Measurements from ENCODE around the gene MDC1.
A peak's percentile ranks its signal among the peaks of the same experiment; 100 is the strongest.

Gene MDC1

DNA sequence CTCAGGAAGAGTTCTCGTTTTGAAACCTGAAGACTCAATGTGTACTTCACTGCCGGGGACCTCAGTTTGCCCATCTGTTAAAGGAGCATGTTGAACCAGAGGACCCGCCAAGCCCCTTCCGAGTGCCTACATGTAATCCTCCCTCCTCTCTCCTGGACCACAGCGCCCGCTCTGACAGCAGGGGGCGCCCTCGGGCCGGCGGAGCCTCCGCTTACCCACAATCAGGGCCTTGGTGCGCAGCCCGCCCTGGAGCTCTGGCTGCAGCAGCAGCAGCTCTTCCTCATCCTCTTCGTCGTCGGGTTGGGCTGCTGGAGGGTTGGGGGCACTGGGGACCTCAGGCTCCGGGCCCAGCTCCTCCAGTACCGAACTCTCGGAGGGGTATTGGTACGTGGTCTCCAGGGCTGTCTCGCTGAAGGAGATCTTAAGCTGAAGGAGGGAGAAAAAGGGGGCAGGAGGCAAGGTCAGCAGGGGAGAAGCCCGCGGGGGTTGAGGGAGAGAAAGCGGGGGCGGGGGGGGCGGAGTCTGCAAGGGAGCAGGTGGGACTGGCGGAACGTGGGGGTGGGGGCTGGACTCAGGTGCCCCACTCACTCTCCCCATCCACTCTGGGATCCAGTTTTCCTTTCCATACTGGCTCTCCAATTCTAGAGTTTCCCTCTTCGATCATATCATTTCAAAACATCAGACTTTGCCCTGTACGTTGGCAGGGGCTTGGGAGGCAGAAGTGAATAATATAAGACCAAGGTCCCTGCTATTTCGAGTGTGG is 37.9 kb downstream of the MDC1 start (continued):
- TF ChIP-seq, protein P1, sequence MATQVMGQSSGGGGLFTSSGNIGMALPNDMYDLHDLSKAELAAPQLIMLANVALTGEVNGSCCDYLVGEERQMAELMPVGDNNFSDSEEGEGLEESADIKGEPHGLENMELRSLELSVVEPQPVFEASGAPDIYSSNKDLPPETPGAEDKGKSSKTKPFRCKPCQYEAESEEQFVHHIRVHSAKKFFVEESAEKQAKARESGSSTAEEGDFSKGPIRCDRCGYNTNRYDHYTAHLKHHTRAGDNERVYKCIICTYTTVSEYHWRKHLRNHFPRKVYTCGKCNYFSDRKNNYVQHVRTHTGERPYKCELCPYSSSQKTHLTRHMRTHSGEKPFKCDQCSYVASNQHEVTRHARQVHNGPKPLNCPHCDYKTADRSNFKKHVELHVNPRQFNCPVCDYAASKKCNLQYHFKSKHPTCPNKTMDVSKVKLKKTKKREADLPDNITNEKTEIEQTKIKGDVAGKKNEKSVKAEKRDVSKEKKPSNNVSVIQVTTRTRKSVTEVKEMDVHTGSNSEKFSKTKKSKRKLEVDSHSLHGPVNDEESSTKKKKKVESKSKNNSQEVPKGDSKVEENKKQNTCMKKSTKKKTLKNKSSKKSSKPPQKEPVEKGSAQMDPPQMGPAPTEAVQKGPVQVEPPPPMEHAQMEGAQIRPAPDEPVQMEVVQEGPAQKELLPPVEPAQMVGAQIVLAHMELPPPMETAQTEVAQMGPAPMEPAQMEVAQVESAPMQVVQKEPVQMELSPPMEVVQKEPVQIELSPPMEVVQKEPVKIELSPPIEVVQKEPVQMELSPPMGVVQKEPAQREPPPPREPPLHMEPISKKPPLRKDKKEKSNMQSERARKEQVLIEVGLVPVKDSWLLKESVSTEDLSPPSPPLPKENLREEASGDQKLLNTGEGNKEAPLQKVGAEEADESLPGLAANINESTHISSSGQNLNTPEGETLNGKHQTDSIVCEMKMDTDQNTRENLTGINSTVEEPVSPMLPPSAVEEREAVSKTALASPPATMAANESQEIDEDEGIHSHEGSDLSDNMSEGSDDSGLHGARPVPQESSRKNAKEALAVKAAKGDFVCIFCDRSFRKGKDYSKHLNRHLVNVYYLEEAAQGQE (tag by site-specific recombination; IDR thresholded peaks at IDR 0.05) = no peak
- no peak for TF ChIP-seq ZNF140 (tag by site-specific recombination; IDR thresholded peaks at IDR 0.05)
- TF ChIP-seq ZFHX2 (tag by site-specific recombination; conservative IDR thresholded peaks at IDR 0.05) = peak; percentile 54
- peak; percentile 40; the same call in 1 of the 2 replicates for TF ChIP-seq KLF8 (tag by site-specific recombination; IDR thresholded peaks at IDR 0.05)
- no peak for TF ChIP-seq ZNF792 (tag by site-specific recombination; IDR thresholded peaks at IDR 0.05)
- peak; percentile 49; the same call in 1 of the 2 replicates for TF ChIP-seq ZNF600 (tag by site-specific recombination; IDR thresholded peaks at IDR 0.05)
- TF ChIP-seq ZNF626 (tag by site-specific recombination; IDR thresholded peaks at IDR 0.05) = no peak
- no peak for TF ChIP-seq ZNF623 (tag by site-specific recombination; IDR thresholded peaks at IDR 0.05)
- no peak for TF ChIP-seq ZFP41 (tag by site-specific recombination; IDR thresholded peaks at IDR 0.05; ENCODE audit: borderline replicate concordance)
- TF ChIP-seq ZNF777 (tag by site-specific recombination; IDR thresholded peaks at IDR 0.05; ENCODE audit: borderline replicate concordance) = 0 out of 2 replicates have a peak, but pooled peaks have one; percentile 36
- TF ChIP-seq OSR2 (tag by site-specific recombination; IDR thresholded peaks at IDR 0.05) = no peak
- no peak for TF ChIP-seq ZFP69B (tag by site-specific recombination; IDR thresholded peaks at IDR 0.05)
- TF ChIP-seq ZBTB20 (tag by site-specific recombination; IDR thresholded peaks at IDR 0.05) = no peak
- TF ChIP-seq ZNF677 (tag by site-specific recombination; IDR thresholded peaks at IDR 0.05) = no peak
- TF ChIP-seq MEIS1 (CRISPR knock-in tag; IDR thresholded peaks at IDR 0.05; ENCODE audit: borderline replicate concordance) = no peak
- TF ChIP-seq, protein P2, sequence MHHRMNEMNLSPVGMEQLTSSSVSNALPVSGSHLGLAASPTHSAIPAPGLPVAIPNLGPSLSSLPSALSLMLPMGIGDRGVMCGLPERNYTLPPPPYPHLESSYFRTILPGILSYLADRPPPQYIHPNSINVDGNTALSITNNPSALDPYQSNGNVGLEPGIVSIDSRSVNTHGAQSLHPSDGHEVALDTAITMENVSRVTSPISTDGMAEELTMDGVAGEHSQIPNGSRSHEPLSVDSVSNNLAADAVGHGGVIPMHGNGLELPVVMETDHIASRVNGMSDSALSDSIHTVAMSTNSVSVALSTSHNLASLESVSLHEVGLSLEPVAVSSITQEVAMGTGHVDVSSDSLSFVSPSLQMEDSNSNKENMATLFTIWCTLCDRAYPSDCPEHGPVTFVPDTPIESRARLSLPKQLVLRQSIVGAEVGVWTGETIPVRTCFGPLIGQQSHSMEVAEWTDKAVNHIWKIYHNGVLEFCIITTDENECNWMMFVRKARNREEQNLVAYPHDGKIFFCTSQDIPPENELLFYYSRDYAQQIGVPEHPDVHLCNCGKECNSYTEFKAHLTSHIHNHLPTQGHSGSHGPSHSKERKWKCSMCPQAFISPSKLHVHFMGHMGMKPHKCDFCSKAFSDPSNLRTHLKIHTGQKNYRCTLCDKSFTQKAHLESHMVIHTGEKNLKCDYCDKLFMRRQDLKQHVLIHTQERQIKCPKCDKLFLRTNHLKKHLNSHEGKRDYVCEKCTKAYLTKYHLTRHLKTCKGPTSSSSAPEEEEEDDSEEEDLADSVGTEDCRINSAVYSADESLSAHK (tag by site-specific recombination; IDR thresholded peaks at IDR 0.05) = no peak
- no peak for TF ChIP-seq ZNF175 (tag by site-specific recombination; IDR thresholded peaks at IDR 0.05)
- TF ChIP-seq SP7 (tag by site-specific recombination; IDR thresholded peaks at IDR 0.05) = 0 out of 2 replicates have a peak, but pooled peaks have one; percentile 35
- TF ChIP-seq, protein P3, sequence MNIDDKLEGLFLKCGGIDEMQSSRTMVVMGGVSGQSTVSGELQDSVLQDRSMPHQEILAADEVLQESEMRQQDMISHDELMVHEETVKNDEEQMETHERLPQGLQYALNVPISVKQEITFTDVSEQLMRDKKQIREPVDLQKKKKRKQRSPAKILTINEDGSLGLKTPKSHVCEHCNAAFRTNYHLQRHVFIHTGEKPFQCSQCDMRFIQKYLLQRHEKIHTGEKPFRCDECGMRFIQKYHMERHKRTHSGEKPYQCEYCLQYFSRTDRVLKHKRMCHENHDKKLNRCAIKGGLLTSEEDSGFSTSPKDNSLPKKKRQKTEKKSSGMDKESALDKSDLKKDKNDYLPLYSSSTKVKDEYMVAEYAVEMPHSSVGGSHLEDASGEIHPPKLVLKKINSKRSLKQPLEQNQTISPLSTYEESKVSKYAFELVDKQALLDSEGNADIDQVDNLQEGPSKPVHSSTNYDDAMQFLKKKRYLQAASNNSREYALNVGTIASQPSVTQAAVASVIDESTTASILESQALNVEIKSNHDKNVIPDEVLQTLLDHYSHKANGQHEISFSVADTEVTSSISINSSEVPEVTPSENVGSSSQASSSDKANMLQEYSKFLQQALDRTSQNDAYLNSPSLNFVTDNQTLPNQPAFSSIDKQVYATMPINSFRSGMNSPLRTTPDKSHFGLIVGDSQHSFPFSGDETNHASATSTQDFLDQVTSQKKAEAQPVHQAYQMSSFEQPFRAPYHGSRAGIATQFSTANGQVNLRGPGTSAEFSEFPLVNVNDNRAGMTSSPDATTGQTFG (tag by site-specific recombination; IDR thresholded peaks at IDR 0.05; ENCODE audit: borderline replicate concordance) = no peak
- no peak for TF ChIP-seq GLI4 (tag by site-specific recombination; IDR thresholded peaks at IDR 0.05)
- TF ChIP-seq, protein P4, sequence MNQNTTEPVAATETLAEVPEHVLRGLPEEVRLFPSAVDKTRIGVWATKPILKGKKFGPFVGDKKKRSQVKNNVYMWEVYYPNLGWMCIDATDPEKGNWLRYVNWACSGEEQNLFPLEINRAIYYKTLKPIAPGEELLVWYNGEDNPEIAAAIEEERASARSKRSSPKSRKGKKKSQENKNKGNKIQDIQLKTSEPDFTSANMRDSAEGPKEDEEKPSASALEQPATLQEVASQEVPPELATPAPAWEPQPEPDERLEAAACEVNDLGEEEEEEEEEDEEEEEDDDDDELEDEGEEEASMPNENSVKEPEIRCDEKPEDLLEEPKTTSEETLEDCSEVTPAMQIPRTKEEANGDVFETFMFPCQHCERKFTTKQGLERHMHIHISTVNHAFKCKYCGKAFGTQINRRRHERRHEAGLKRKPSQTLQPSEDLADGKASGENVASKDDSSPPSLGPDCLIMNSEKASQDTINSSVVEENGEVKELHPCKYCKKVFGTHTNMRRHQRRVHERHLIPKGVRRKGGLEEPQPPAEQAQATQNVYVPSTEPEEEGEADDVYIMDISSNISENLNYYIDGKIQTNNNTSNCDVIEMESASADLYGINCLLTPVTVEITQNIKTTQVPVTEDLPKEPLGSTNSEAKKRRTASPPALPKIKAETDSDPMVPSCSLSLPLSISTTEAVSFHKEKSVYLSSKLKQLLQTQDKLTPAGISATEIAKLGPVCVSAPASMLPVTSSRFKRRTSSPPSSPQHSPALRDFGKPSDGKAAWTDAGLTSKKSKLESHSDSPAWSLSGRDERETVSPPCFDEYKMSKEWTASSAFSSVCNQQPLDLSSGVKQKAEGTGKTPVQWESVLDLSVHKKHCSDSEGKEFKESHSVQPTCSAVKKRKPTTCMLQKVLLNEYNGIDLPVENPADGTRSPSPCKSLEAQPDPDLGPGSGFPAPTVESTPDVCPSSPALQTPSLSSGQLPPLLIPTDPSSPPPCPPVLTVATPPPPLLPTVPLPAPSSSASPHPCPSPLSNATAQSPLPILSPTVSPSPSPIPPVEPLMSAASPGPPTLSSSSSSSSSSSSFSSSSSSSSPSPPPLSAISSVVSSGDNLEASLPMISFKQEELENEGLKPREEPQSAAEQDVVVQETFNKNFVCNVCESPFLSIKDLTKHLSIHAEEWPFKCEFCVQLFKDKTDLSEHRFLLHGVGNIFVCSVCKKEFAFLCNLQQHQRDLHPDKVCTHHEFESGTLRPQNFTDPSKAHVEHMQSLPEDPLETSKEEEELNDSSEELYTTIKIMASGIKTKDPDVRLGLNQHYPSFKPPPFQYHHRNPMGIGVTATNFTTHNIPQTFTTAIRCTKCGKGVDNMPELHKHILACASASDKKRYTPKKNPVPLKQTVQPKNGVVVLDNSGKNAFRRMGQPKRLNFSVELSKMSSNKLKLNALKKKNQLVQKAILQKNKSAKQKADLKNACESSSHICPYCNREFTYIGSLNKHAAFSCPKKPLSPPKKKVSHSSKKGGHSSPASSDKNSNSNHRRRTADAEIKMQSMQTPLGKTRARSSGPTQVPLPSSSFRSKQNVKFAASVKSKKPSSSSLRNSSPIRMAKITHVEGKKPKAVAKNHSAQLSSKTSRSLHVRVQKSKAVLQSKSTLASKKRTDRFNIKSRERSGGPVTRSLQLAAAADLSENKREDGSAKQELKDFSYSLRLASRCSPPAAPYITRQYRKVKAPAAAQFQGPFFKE (tag by site-specific recombination; IDR thresholded peaks at IDR 0.05; ENCODE audit: borderline replicate concordance) = no peak
- no peak for TF ChIP-seq ZNF157 (tag by site-specific recombination; IDR thresholded peaks at IDR 0.05)
- TF ChIP-seq, protein P5, sequence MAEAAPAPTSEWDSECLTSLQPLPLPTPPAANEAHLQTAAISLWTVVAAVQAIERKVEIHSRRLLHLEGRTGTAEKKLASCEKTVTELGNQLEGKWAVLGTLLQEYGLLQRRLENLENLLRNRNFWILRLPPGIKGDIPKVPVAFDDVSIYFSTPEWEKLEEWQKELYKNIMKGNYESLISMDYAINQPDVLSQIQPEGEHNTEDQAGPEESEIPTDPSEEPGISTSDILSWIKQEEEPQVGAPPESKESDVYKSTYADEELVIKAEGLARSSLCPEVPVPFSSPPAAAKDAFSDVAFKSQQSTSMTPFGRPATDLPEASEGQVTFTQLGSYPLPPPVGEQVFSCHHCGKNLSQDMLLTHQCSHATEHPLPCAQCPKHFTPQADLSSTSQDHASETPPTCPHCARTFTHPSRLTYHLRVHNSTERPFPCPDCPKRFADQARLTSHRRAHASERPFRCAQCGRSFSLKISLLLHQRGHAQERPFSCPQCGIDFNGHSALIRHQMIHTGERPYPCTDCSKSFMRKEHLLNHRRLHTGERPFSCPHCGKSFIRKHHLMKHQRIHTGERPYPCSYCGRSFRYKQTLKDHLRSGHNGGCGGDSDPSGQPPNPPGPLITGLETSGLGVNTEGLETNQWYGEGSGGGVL (tag by site-specific recombination; IDR thresholded peaks at IDR 0.05) = no peak
